CD4-positive, CD25-positive, alpha-beta regulatory T cell (primary cell): Measurements from ENCODE around the gene ERICH2. TPM values are rescaled to one million over a fixed set of nuclear protein-coding genes. Genes with fewer than 3 reads are reported as not detected.
A peak's percentile ranks its signal among the peaks of the same experiment; 100 is the strongest.

Experiments
- ATAC-seq, 2 donors: fragments of 150-1000 bp; cut with Tn5 transposase; one replicate each; pipeline ENCODE4 v1.10.0; 2021; ENCODE audit warnings: low read depth in 2 of 2, moderate number of reproducible peaks in 2 of 2, moderate library complexity in 1 of 2
- DNase-seq, 3 donors: peaks; one replicate each; pipeline versions ENCODE4 v3.0.0 to v3.0.0-alpha.2; 2012 to 2022; ENCODE audit warnings: mixed read lengths in 1 of 3
- H3K27ac ChIP-seq: one replicate; pipeline ENCODE4 v1.7.0; 2013; ENCODE audit warnings: mild to moderate bottlenecking, low read length; ENCODE audit not compliant: insufficient read depth, poor library complexity, severe bottlenecking
- H3K27me3 ChIP-seq: one replicate; pipeline ENCODE4 v1.7.0; 2013; ENCODE audit warnings: low read length; ENCODE audit not compliant: control insufficient read depth, insufficient read depth
- H3K36me3 ChIP-seq: one replicate; pipeline ENCODE4 v1.7.0; 2013; ENCODE audit warnings: mild to moderate bottlenecking, low read length, moderate library complexity; ENCODE audit not compliant: control insufficient read depth, insufficient read depth
- H3K4me1 ChIP-seq: 2 replicates; pipeline ENCODE4 v1.7.0; 2013; ENCODE audit warnings: mild to moderate bottlenecking, low read length; ENCODE audit not compliant: insufficient read depth, control insufficient read depth, poor library complexity, severe bottlenecking
- H3K4me3 ChIP-seq: one replicate; pipeline ENCODE4 v1.7.0; 2013; ENCODE audit warnings: low read depth, mild to moderate bottlenecking, low read length, moderate library complexity
- H3K9me3 ChIP-seq, 2 experiments: 1 replicate in 1 of 2; 2 replicates in 1 of 2; pipeline ENCODE4 v1.7.0; 2013; ENCODE audit warnings: low read length in 2 of 2, mild to moderate bottlenecking in 1 of 2, moderate library complexity in 1 of 2; ENCODE audit not compliant: control insufficient read depth in 2 of 2
- H3K27ac Mint-ChIP-seq, 3 donors: one replicate each; pipeline ENCODE4 v1.8.0; 2020 to 2022; ENCODE audit warnings: mild to moderate bottlenecking in 3 of 3, mixed read lengths in 3 of 3, moderate library complexity in 2 of 3
- H3K27me3 Mint-ChIP-seq: one replicate; pipeline ENCODE4 v1.8.0; 2022; ENCODE audit warnings: mild to moderate bottlenecking, mixed read lengths
- H3K36me3 Mint-ChIP-seq: one replicate; pipeline ENCODE4 v1.8.0; 2020; ENCODE audit warnings: mixed read lengths
- H3K4me1 Mint-ChIP-seq, 4 donors: one replicate each; pipeline ENCODE4 v1.8.0; 2020 to 2022; ENCODE audit warnings: mixed read lengths in 4 of 4, mild to moderate bottlenecking in 1 of 4
- H3K4me3 Mint-ChIP-seq, 4 donors: one replicate each; pipeline ENCODE4 v1.8.0; 2020 to 2022; ENCODE audit warnings: mild to moderate bottlenecking in 4 of 4, mixed read lengths in 4 of 4, moderate library complexity in 3 of 4
- H3K9me3 Mint-ChIP-seq, 7 donors: one replicate each; pipeline ENCODE4 v1.8.0; 2020 to 2022; ENCODE audit warnings: mixed read lengths in 7 of 7, mild to moderate bottlenecking in 3 of 7, moderate library complexity in 2 of 7
- polyA plus RNA-seq, 4 donors: library from polyadenylated mRNA; unstranded; fragments of 300-500 nt; fragmentation: Illumina TruSeq; gene quantifications; one replicate each; pipeline ENCODE4 v1.2.3, GENCODE V29; 2021
- total RNA-seq: library from RNA; stranded (reverse); gene quantifications from one replicate; pipeline ENCODE4 v1.2.3, GENCODE V29; 2022

The ERICH2 gene
- total and polyA plus RNA-seq, 5 donors from 2014 or later, result not detected

DNA sequence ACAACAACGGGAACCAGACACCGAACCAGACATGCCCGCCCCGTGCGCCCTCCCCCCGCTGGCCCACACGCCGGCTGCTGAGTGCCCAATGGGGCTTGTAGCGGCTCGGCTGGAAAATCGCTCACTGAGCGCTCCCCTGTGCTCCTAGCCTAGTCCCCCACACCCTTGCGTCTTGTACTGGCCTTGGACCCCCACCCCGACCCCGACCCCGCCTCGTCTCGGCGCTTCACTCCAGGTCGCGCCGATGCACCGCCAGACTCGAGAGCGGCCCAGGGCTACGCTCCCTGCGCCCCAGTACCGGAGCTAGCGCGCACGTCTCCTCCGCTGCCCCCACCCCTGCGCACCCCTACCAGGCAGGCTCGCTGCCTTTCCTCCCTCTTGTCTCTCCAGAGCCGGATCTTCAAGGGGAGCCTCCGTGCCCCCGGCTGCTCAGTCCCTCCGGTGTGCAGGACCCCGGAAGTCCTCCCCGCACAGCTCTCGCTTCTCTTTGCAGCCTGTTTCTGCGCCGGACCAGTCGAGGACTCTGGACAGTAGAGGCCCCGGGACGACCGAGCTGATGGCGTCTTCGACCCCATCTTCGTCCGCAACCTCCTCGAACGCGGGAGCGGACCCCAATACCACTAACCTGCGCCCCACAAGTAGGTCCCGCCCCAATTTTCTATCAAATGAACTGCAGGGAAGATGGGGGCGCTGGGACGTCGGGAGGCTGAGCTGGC is 48.0 kb downstream of the ERICH2 start:
- Mint-ChIP-seq H3K9me3 (peaks cover 0 to 4% (median 0%) of the 10 kb centered on the region in 7 donors), H3K4me1 (peaks cover 16 to 85% (median 22%) of the 10 kb centered on the region in 4 donors), H3K36me3 (no peaks in the 10 kb centered on the region), H3K27ac (no peak overlapping the region), H3K4me3 (peak overlapping the region; percentile 50 to 82 (median 74)), H3K27me3 (peaks cover 83% of the 10 kb centered on the region)
- Histone ChIP-seq H3K4me3 (no peak overlapping the region), H3K27ac (no peak overlapping the region), H3K9me3 (no peaks in the 10 kb centered on the region), H3K36me3 (no peaks in the 10 kb centered on the region), H3K4me1 (peaks cover 76% of the 10 kb centered on the region), H3K27me3 (peaks cover 44% of the 10 kb centered on the region)
- ATAC-seq, result no peak
- no peak for DNase-seq

DNA sequence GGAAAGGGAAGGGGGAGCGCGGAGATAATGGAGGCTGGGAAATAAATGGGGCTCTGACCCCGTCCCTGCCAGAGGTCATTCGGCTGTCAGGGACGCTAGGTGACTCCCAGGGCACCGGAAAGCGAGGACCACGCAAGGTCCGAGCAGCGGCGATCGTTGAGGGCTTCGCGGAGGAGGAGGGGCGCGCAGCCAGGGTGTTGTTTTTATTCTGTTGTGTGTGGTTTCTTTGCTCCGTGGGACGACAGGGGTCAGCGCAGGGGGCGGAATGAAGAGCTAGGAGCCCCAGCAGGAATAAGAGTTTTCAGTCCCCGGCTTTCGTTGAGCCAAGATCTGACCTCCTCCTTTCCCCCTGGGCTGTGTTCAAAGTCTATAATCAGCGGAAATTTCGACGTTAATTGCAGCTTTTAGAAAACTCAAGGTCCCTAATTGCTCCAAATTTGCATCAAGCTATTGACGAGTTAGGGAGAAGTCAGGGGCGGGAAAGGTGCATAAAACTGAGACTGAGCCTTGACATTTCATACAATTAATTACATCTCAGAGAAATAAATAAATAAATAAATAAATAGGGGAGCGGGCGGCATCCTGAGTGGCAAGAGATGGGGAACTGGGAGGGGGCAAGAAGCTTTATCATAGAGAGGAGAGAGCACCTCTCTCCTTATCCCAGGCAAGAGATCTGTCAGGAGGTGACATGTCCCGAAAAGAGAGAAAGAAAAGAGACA is 48.7 kb downstream of the ERICH2 start:
- Histone ChIP-seq H3K27ac (no peak overlapping the region), H3K27me3 (peaks cover 45% of the 10 kb centered on the region), H3K4me1 (peaks cover 74% of the 10 kb centered on the region), H3K4me3 (no peak overlapping the region), H3K36me3 (no peaks in the 10 kb centered on the region), H3K9me3 (no peaks in the 10 kb centered on the region)
- Mint-ChIP-seq H3K27me3 (peaks cover 78% of the 10 kb centered on the region), H3K4me1 (peaks cover 16 to 80% (median 23%) of the 10 kb centered on the region in 4 donors), H3K36me3 (no peaks in the 10 kb centered on the region), H3K27ac (no peak overlapping the region), H3K4me3 (peak overlapping the region in 3 of 4 donors; percentile 74 to 82 (median 76)), H3K9me3 (peaks cover 0 to 4% (median 0%) of the 10 kb centered on the region in 7 donors)
- ATAC-seq, result no peak
- DNase-seq, result no peak

DNA sequence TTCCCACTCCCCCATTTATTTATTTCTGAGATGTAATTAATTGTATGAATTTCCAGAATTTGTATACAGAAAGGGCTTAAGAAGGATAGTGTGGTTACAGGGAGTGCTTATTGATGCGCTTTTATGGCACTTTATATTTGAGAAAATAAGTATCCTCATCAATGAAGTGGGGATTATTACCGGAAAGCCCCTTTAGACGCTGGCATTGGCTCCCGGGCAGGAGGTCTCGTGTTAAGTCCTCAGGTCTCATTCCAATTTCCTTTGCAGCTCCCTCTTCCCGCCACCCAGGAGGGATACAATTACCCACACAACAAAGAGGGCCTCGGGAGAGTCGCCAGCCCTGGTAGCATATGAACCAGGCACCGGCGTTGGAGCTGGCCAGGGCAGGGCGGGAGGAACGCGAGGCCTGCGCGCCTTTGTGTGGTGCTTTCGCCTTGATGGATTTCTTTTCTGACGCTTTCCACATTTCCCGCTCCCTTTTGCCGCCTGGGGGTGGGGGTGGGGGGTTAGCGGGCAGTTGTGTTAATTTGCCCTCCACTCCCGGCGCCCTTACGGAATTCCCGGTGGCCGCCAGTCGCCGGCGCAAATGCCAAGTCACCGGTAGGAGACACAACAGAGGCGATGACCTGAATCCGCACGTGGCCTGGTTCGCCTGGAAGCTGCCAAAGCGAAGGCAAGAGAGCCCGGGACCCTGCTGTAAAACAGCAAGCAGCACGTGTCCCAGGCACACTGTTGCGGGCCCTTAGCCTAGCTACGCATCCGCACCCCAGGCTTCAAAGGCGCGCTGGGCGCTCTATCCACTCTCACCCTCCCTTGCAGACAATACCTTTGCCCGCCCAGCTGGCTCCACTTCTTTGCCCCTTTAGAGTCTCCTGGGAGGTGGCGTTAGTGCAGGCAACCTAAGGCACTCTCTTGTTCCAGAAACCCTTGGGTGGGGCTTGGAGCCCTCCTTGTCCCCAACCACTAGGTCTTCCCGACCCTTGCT is 49.8 kb downstream of the ERICH2 start:
- H3K4me3 Mint-ChIP-seq, result peak overlapping the region; percentile 82 to 92 (median 85)
- H3K4me1 Mint-ChIP-seq, result peaks cover 16 to 73% (median 23%) of the 10 kb centered on the region in 4 donors
- ATAC-seq (no peak), DNase-seq (peak in 1 of 3 donors; percentile 29)
- H3K27me3 Mint-ChIP-seq, result peaks cover 78% of the 10 kb centered on the region
- no peaks in the 10 kb centered on the region for H3K36me3 Mint-ChIP-seq
- Histone ChIP-seq H3K27ac (no peak overlapping the region), H3K4me1 (peaks cover 72% of the 10 kb centered on the region), H3K4me3 (peak overlapping the region; percentile 88), H3K9me3 (no peaks in the 10 kb centered on the region), H3K27me3 (peaks cover 41% of the 10 kb centered on the region), H3K36me3 (no peaks in the 10 kb centered on the region)
- peaks cover 0 to 4% (median 0%) of the 10 kb centered on the region in 7 donors for H3K9me3 Mint-ChIP-seq
- H3K27ac Mint-ChIP-seq, result peak overlapping the region in 1 of 3 donors; percentile 4

DNA sequence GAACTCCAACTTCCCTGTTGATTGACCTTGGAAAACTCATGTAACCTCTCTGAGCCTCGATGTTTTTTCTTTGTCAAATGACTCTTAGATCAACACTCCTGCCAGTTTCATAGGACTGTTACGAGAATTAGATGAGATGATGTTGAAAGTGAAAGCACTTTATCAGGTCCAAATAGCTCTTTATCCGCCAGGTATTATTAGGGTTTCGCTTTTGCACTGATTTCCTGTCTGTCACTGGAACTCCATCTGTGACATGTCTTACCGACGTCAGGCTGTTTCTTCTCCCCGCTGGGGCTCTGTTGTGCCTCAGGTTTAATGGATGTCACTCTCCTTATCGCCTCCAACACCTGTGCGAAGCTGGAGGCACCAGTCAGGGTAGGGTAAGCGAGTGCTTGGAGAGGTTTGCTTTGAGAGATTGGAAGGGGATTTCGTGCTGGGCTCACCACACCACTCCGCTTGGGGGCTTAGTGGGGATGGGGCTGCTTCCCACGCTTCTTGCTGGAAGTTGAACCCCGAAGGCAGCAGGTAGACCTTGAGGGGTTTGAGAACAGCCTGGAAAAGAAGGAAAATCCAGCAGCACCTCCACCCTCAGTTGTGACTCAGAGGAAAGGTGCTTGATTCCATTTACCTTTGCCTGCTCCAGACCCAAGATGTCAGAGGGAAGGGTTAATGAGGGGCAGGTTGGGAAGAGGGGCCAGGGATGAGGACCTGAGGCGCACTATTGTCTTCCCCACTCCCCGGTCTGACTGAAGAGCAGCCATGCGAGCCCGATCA is 50.8 kb downstream of the ERICH2 start:
- peaks cover 0 to 5% (median 0%) of the 10 kb centered on the region in 7 donors for H3K9me3 Mint-ChIP-seq
- Histone ChIP-seq H3K27ac (no peak overlapping the region), H3K36me3 (no peaks in the 10 kb centered on the region), H3K4me1 (peaks cover 65% of the 10 kb centered on the region), H3K27me3 (peaks cover 41% of the 10 kb centered on the region), H3K9me3 (no peaks in the 10 kb centered on the region), H3K4me3 (peak overlapping the region; percentile 88)
- peak; percentile 53 to 68 for ATAC-seq
- no peaks in the 10 kb centered on the region for H3K36me3 Mint-ChIP-seq
- peaks cover 78% of the 10 kb centered on the region for H3K27me3 Mint-ChIP-seq
- peaks cover 12 to 64% (median 18%) of the 10 kb centered on the region in 4 donors for H3K4me1 Mint-ChIP-seq
- peak overlapping the region; percentile 82 to 92 (median 85) for H3K4me3 Mint-ChIP-seq
- peak overlapping the region in 1 of 3 donors; percentile 4 for H3K27ac Mint-ChIP-seq
- DNase-seq, result peak in 2 of 3 donors; percentile 49 to 78

DNA sequence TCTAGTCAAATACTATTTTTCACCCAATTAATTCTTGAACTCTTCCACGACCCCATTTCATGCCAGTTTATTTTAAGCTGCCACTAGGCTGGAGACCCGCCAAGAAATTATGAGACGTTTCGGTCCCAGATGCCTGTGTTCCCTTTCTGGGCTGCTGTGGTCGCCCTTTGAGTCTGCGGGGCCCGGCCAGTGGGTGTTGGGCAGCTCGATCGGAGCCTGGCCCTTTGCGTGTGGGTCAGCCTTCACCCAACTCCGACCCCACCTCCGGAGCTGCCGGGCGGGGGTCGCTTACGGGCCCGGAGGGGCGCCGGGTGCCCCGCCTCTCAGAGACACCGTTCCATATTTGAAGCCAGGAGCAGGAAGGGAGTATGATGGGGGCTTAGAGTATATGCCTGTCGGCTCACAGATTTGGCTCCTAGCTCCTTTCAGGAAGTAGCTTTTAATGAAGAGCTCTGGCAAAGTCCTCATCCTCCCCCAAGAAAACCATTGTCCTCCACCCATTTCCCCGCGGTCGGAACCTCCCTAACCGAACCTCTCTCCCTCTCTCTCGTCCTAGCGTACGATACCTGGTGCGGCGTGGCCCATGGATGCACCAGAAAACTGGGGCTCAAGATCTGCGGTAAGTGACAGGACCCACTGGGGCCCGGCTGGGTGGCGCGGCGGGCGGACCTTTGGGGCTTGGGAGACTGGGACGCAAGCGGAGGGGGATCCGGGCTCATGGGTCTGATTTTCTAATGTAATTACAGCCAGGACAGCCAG is 51.5 kb downstream of the ERICH2 start:
- Histone ChIP-seq H3K9me3 (no peaks in the 10 kb centered on the region), H3K27me3 (peaks cover 41% of the 10 kb centered on the region), H3K36me3 (no peaks in the 10 kb centered on the region), H3K4me1 (peaks cover 57% of the 10 kb centered on the region), H3K4me3 (peak overlapping the region; percentile 88), H3K27ac (no peak overlapping the region)
- Mint-ChIP-seq H3K27me3 (peaks cover 78% of the 10 kb centered on the region), H3K4me1 (peaks cover 12 to 60% (median 18%) of the 10 kb centered on the region in 4 donors), H3K27ac (peak overlapping the region in 1 of 3 donors; percentile 69), H3K9me3 (peaks cover 0 to 5% (median 0%) of the 10 kb centered on the region in 7 donors), H3K36me3 (no peaks in the 10 kb centered on the region), H3K4me3 (peak overlapping the region; percentile 16 to 87 (median 82))
- ATAC-seq (no peak), DNase-seq (no peak)

DNA sequence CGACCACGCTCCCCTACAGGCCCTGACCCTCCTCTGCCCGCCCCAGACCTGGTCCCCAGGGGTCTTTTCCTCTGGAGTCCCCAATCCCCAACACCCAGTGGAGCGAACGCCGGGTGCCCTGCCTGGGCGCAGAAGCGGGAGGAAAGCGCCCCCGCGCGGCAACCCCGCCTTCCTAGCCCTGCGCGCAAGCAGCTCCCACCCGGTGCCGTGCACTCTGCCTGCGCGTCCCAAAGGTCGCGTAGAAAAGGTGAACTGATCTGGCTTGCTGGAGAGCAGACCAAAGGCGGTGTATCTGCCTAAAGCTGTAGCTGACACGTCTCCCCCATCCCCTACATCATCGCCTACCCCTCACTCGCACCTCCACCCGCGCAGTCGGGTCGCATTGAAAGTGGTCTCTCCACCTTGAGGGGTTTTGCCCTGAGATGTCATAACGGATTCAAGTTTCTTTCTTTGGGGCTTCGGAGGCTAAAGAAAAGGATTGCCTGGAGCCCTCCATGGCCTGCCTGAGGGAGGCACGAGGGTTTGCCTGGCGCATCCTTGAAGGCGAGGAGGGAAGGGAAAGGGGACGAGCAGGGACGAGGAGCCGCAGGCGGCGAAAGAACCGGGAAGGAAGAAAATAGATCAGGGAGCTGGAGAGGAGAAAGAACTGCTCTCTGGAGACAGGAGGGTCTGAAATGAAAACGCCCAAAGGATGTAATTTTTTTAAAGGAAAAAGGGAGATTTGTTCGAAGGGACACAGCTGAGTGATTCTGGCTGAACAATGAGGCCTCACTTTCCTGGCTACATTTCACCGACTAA is 52.3 kb downstream of the ERICH2 start:
- DNase-seq, result peak in 1 of 3 donors; percentile 38
- Histone ChIP-seq H3K27me3 (peaks cover 44% of the 10 kb centered on the region), H3K4me1 (peaks cover 49% of the 10 kb centered on the region), H3K4me3 (no peak overlapping the region), H3K9me3 (no peaks in the 10 kb centered on the region), H3K27ac (no peak overlapping the region), H3K36me3 (no peaks in the 10 kb centered on the region)
- Mint-ChIP-seq H3K36me3 (no peaks in the 10 kb centered on the region), H3K9me3 (peaks cover 0 to 7% (median 0%) of the 10 kb centered on the region in 7 donors), H3K27ac (peak overlapping the region in 1 of 3 donors; percentile 74), H3K4me3 (peak overlapping the region in 3 of 4 donors; percentile 70 to 83 (median 74)), H3K4me1 (peaks cover 12 to 56% (median 18%) of the 10 kb centered on the region in 4 donors), H3K27me3 (peaks cover 74% of the 10 kb centered on the region)
- peak; percentile 31 to 38 for ATAC-seq
